ENCODE data around the gene PRKN.

PRKN gene

DNA sequence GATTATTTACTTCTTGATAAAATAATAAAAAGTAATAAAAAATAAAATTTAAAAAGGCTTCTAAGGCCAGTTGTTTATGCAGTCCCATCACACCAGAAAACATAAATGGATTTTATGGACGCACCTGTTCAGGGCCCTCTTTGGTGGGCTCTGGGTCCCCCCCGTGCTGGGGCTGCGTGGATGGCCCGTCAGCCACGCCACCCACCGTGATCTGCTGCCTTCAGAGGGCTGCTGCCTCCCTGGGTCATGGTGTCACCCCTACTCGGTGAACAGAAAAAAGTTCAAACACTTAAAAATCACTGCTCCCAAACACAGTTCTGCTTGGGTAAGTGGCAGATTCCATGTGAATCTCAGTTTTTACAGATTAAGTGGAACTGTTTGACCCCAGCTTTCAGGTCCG, 1006.1 kb downstream of the PRKN start:
- DNase-seq (ENCODE audit: low spot score): no peak

DNA sequence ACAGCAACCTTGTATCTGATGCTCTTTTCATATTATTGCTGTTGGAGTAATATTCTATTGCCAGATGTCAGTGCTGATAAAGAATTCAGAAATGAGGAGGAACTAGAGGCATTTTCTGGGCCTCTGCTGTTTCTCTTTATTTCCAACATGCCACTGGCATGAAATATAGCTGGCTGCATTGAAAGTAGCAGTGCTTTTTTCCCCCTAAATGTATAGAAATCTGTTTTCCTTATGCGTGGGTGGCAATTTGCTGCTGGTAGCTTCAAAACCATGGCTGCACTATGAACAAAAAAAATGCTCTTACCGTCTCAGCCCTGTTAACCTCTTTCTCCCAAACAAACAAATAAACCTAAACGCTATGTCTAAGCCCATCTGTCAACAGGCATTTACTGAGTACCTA, 1011.4 kb downstream of the PRKN start:
- DNase-seq (ENCODE audit: low spot score): no peak

DNA sequence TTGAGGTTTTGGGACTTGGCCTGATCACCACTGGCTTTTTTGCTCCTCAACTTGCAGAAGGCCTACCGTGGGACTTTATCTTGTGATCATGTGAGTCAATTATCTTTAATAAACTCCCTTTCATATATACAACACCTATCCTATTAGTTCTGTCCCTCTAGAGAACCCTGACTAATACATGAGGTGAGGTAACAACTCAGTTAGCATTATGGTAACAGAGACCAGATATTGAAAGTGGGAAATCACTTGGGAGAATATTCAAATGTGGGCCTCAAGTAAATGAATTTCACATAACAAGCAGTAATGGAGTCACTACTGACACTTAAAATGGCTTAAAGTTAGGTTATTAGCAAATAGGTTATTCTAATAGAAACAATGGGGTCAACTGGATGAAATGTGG, 1015.6 kb downstream of the PRKN start:
- DNase-seq (ENCODE audit: low spot score): no peak

DNA sequence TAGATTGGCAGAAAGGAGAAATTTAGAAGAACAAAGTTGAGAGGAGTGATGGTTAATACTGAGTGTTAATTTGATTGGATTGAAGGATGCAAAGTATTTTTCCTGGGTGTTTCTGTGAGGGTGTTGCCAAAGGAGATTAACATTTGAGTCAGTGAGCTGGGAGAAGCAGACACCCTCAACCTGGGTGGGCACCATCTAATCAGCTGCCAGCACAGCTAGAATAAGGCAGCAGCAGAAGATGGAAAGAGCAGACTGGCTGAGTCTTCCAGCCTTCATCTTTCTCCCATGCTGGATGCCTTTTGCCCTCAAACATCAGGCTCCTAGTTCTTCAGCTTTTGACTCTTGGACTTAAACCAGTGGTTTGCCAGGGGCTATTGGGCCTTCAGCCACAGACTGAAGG, 1016.1 kb downstream of the PRKN start:
- no peak for DNase-seq (ENCODE audit: low spot score)

DNA sequence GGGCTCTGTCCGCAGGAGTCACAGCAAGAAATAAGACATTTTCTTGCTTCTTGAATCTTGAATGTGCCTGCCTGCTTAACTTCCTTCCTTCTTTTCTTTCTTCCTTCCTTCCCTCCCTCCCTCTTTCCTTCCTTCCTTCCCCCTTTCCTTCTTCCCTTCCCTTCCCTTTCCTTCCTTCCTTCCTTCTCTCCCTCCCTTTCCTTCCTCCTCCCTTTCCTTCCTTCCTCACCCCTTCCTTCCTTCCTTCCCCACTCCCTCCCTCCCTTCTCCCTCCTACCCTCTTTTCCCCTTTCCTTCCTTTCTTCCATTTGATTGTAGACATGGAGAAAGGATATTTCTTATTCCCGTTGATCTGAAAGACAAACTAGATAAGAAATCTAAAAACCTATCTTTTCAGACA, 1016.9 kb downstream of the PRKN start:
- DNase-seq (ENCODE audit: low spot score): no peak

DNA sequence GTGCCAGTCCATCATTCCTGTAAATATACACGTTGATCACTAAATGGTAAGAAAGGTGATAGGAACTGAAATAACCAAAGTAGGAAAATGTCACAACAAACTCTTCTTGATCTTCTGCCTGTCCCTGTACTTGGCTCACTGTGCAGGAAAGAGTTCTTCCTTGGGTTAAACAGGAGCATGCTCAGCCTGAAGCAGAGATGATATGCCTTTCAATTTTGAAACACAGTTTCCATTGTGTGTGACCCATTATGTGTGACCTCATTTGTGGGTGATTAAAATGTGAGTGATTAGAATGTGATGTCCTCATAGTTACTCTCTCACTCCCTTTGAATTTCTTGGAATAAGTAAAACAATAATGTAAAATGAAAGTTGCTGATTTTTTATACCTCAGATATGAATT, 1026.5 kb downstream of the PRKN start:
- DNase-seq (ENCODE audit: low spot score): no peak

DNA sequence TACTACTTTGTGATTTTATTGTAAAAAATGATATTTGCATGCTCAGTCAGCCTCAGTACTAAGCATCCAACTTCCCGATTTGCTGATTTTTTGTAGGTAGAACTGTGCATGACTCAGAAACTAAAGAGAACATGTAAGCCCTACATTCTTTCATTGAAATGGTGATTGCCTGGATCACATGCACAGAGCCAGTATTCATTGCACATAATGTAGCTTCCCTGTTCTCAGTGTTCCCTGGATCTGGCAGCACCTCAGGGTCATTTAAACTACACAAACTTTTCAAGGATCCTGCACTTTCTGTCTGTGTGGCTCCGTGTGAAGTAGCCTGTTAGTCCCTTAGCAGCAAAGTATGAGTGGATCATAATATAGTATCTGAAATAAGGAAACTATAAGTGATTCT, 1030.8 kb downstream of the PRKN start:
- no peak for DNase-seq (ENCODE audit: low spot score)

DNA sequence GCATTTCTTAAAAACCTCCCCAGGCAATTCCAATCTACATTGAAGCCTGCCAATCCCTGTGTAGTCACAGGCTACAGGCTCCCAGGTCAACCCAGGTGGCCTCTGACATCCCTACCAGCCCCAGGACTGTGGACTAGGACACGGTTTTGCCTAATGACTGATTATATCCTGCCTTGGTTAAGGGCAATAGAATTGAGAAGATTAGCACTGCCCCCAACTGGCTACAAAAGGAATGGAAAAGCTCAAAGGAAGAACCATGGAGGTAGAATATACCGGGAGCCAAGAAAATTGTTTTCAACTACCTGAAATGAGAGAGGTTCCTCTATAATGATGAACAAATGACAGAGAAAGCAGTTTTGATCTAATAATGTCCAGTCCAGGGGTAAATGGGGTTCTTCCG, 1032.6 kb downstream of the PRKN start:
- DNase-seq (ENCODE audit: low spot score): no peak

DNA sequence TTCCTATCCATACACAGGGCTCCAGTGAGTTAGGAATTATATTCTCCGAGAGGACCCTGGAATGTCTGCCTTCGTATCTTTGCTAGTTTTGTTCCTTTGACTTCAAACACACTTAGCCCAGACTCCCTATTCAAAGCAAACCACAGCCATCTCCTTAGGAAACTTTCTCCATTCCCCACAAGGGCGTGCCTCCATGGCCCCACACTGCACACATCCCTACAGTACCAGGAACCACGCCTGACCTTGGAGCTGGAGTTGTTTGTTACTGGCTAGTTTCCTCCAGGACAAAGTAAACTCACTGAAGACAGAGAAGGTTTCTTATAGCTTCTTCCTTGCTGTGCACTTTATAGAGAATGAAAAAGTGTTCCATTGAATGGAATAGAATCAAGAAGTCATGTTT, 1040.9 kb downstream of the PRKN start:
- no peak for DNase-seq (ENCODE audit: low spot score)

DNA sequence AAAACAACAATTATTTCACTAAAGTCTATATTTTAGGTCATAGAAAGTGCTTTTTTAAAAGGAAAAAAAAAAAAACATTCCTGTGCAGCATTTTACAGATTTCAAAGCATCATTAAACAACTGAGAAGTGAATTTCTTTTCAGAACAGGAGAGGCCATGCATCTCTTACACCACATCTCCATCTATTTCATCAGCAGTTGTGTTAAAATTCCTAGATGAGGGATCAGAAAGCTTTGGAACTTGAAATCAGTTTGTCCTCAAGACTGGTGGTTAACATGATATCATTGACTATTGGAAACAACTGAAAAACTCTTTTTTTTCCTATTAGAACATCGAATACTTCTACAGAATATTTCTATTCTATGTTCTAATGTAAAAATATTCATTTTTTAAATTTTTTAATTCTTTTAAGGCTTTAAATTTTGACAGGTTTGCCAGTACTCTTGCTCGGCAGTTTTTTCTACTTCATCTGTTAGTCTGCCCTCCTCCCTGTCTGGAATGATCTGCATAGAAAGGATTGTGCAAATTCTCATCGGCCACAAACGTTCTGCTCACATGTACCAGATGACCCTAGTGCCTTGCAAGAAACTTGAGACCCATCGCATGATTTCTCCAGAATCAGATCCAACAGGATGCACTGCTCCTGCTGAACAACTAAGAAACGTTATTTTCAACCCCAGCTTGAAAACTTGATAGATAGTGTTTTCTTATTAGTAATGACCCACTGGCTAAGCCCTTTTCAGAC, 1042.7 kb downstream of the PRKN start:
- DNase-seq (ENCODE audit: low spot score): no peak

DNA sequence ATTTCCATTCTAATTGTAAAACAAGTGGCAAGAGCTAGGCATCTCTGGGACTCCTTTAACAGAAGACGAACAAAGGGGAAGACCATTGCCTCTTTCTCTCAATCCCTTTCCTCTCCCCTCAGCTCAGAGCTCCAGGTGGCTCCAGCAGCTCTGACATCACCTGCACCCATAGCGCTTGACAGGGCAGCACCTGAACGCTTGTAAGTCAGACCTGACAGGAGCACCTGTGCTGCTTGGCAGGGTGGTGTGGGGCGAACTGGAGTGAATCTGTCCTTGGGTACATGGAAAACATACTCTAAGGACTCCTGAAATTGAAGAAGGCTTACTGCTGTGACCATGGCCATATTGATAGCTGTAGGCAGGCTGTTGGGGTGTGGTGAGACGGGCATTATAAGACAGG, 1044.2 kb downstream of the PRKN start:
- no peak for DNase-seq (ENCODE audit: low spot score)

DNA sequence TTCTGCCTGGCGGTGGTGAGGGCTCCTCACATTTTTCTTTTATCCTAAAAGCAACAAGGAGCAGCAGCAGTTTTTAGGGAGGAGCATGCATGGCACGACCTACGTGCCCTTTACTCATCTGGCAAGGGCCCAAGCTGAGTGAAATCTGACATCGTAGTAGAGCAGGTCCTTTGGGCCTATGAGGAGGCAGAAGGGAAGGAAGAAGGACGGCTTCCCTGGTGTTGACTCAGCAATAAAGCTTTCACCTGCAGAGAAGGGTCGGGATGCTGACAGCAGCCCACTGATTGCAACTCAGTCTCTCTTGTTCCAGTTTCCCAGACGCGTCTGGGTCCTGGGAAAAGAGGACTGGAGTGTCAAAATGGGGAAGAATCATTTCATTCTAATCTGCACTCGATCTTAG, 1044.6 kb downstream of the PRKN start:
- DNase-seq (ENCODE audit: low spot score): no peak

DNA sequence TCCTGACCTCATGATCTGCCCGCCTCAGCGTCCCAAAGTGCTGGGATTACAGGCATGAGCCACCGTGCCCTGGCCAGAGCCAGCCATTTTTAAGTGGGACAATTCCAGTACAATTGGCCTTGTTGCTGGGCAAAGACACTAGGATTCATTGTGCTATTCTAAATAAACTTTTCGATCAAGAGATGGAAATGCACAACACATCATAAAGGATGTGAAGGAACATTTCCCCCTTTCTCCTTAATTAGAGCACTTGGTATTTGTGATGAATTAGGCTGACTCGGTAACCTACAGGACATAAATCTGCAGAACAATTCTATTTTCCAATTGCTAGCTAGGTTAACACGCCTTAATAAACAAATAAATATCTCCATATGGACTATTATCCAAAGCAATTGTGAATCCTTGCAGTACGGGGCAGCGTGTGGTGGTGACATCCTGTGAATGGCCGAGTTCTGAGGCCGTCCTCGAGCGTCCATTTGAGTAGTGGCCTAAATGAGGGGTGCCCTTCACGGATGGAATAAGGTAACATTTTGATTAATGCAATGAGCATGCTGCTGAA, 1047.5 kb downstream of the PRKN start:
- DNase-seq (ENCODE audit: low spot score): no peak

DNA sequence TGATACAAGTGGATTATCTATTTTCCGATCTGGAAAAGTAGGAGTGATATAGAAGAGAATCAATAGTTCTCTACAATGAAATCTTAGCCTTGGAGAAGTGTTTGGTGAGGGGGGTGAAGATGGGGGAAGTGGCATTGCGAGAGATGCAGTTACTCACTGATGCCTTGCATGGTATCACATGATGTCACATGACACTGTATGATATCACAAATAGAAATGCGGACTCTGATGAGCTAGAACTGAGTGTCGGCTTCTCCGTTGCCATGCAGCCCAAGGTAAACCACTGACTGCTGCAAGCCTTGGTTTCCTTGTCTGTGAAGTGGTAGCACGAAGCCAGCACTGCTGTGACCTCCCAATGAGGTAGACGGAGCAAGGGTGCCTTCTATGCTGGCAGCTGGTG, 1050.4 kb downstream of the PRKN start:
- no peak for DNase-seq (ENCODE audit: low spot score)

DNA sequence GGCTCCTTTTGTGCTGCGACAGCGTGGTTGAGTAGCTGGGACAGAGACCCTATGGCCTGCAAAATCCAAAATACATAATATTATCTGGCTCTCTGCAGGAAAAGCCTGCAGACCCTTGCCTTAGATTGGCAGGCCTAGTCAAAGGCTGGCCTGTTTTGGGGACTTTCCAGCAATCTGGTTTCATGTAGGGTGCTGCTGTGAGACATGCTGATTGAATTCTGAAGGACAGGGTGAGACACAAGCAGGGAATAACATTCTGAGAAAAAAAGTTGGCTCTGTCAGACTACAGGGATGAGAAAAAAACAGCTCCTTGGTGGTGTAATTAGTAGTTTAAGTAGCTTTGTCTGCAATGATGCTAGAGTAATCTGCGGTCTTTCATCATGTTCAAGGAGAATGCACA, 1051.0 kb downstream of the PRKN start:
- no peak for DNase-seq (ENCODE audit: low spot score)

DNA sequence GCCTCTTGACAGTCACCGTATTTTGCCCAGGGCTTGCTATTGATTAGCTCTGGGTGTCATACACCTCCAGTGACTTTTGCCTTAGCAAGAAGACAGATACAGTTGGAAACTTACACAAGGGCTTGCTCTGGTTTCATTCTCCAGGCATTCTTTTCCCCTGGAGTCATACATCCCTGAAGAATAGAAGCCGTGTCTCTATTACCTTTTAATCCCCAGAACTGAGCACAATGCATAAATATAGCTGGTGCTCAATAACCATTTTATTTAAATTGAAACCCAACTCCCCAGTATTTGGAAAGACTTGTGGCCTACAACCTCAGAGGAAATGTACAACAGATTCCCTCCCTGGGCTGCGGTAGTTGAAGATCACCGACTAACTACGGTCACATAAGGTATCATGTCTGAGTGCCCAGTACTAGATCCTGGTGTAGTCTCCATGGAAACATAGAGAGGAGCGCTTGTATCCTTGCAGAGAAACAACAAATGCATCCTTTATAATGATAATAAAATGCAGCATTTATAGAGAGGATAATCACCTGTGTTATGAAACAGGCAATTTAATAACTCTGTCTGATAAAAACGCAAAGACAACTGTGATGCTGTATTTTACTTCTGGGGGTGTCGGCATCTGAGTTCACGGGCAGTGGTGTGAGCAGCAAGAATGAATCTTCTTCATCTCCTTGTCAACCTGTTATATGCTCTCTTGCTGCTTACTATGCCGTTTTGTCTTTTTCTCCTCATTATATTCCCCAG, 1052.5 kb downstream of the PRKN start:
- DNase-seq (ENCODE audit: low spot score): no peak

DNA sequence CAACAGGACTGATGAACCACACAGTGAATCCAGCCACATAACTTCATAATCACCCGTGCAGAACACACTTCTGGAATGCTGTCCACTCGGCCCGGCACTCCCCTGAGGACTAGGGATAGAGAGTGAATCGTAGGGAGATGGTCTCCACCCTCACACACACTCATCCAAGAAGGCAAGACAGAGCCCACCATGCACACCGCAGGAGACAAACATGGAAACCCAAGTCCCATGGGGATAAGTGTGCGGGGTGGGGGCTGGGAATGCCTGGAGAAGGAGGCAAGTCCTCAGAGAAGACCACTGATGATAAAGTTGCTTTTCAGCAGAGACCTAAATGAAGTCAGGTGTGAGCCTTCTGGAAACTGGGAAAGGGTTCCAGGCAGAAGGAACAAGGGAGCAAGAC, 1054.5 kb downstream of the PRKN start:
- DNase-seq (ENCODE audit: low spot score): no peak

DNA sequence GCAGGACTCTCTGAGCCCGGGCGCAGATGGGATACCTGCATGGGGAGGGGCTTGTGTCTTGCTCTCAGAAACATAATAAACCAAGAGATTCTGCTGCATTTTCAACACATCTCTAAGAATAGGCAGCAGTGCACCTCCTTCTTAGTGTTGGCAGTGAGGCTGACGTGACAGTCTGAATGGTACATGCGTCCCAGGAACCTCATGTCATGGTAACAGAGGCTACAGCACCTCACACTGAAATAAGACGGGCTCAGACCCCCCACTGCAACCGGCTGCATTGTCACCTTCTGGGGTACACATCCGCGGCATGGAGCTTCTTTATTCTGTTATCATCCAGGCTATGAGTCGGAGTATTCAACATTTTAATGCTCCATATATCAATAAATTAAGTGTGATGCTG, 1056.4 kb downstream of the PRKN start:
- no peak for DNase-seq (ENCODE audit: low spot score)

DNA sequence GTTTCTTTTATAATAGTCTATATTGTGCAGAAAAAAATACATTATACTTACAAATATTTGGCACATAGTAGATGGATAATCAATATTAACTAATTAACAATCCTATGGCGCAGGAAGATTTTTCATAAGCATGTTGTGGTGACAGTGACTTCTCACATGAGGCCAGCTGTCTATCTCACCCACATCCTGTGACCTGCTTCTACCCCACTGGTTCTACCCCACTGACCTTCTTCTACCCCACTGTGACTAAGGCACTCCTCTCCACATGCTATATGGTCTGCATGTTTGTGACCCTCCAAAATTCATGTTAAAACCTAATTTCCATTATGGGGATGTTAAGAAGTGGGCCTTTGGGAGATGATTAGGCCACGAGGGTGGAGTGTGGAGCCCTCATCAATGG, 1058.9 kb downstream of the PRKN start:
- DNase-seq (ENCODE audit: low spot score): no peak

DNA sequence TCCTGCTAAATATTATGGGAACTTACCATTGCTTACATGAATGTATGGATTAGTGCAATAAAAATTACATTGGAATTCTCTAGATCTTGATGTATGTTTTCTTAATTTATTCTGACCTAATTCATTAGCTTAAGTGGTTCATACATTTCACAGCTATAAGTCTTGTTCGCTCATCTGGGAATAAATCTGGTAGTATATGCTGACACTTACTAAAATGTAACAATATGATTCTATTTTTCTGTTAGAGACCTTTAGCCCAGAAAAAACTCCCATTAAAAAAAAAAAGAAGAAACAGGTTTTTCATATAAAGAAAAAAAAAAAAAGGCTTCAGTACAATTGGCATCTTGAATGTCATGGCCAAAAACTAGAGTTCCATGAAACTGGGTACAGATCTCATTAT, 1059.6 kb downstream of the PRKN start:
- no peak for DNase-seq (ENCODE audit: low spot score)

DNA sequence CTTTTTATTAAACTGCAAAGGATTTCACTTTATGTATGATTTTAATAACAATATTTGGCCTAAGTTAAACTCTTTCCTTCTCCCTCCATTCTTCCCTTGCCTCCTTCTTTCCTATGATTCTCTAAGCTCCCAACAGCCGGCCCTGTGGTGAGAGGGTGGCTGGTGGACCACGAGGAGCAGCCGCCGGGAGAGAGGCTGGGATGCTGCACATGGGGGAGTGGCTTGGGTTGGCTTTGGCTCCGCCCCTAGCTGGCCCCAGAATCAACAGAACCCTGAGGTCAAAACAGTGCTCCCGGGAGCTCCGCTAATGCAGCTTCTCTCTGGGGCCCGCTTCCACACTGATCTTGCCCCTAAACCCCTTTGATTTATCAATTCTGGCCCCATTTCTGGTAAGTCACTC, 1063.9 kb downstream of the PRKN start:
- DNase-seq (ENCODE audit: low spot score): no peak

DNA sequence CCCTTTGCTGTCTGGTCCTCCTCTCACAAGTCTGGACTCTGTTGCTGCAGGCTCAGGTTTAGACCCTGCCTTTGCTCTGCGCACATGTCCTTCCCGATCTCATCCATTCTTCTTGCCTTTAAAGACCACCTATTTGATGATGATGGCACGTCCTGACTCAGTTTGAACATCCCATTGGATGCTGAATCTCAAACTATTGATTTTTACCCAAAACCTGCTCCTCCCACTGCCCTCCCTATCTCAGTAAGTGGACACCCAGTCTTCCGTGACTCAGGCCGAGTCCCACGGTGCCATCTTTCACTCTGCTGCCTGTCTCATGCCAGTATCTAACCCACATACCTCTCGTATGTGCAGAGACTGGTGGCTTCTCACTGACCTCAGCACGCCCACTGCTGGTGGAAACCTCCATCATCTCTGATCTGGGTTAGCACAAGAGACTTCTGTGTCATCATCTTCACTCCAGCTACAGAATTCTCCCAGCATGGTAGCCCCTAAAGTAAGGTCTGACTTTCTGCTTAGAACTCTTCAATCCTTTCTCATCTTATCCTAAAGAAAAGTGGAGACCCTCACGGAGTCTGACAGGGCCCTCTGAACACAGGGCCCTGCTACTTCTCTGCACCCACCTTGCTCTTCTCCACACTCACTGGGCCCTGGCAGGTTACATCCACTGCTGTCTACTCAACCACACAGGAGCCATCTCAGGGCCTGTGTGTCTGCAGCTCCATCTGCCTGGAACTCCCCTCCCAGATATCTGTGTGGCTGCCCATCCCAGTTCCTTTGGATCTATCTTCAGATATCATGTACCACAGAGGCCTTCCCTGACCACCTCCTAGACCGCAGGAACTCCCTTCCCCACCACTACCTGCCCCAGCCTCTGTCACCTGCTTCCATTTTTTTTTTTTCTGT, 1066.6 kb downstream of the PRKN start:
- DNase-seq (ENCODE audit: low spot score): no peak

DNA sequence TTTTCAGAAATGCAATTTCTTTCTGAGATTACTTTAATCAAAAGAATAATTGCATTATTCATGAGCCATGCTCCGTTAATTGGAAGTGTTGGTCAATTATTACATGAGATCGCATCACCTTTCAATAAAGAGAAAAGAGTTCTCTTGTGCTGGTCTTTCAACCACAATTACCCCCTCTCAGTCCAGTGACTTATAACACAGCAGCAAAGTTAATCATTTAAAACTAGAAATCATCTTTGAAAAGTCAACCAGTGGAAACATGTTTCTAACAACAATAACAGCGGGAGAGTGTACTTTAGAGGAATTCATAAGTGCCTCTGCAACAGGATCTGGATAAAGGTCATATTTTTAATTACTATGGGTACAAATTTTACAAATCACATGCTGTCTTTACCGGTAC, 1069.4 kb downstream of the PRKN start:
- no peak for DNase-seq (ENCODE audit: low spot score)

Data from CD4-positive, alpha-beta T cell treated with Interleukin-6 at 100 ng/mL for 8 hours (primary cell).